Measurements from ENCODE around the gene IFT27.

DNA sequence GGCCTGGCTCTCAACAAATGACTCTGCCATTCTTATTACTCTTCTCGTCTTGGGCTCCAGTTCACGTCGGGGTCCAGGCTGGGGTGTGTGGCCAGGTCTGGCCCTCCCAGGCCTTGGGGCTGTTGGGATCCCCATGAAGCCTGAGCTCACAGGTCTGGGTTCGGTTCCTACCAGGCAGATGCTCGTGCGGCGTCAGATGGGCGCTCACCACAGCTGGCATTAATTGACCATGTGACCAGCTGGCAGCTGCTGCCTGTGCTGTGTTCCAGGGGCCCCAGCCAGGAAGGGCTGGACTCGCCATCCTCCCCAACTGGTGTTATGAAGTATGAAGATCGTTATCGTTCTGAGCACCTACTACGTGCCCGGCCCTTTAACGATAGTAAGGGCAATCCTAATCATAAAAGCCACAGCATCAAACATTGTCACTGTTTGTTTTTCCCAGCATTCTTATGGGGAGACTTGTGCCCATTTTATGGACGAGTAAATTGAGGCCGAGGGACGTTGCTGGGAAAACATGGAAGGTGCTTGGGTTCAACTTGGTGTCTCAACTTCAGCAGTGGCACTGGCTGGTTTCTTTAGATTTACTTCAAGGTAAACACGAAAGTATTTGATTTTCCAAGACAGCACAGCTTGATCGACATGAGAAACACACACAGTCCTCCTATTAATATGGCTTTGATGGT is 45.6 kb downstream of the IFT27 start:
- TF ChIP-seq, protein P1, sequence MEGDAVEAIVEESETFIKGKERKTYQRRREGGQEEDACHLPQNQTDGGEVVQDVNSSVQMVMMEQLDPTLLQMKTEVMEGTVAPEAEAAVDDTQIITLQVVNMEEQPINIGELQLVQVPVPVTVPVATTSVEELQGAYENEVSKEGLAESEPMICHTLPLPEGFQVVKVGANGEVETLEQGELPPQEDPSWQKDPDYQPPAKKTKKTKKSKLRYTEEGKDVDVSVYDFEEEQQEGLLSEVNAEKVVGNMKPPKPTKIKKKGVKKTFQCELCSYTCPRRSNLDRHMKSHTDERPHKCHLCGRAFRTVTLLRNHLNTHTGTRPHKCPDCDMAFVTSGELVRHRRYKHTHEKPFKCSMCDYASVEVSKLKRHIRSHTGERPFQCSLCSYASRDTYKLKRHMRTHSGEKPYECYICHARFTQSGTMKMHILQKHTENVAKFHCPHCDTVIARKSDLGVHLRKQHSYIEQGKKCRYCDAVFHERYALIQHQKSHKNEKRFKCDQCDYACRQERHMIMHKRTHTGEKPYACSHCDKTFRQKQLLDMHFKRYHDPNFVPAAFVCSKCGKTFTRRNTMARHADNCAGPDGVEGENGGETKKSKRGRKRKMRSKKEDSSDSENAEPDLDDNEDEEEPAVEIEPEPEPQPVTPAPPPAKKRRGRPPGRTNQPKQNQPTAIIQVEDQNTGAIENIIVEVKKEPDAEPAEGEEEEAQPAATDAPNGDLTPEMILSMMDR (IDR thresholded peaks at IDR 0.05) = no peak
- TF ChIP-seq POLR2AphosphoS5 (IDR thresholded peaks at IDR 0.05) = no peak
- TF ChIP-seq EP300 (IDR thresholded peaks at IDR 0.05) = no peak
- TF ChIP-seq POLR2A (IDR thresholded peaks at IDR 0.05) = no peak

Data from sigmoid colon (tissue), 4 donors.